Sigmoid colon (tissue), 7 donors: ENCODE data around the gene DFFB. TPM values are rescaled to one million over a fixed set of nuclear protein-coding genes. Genes with fewer than 3 reads are reported as not detected.

ENCODE experiments used
- DNase-seq: peaks from one replicate; pipeline ENCODE4 v3.0.0-alpha.2; 2019
- H3K27ac ChIP-seq, 4 donors: fragments of 200-600 bp; sonication (generic); one replicate each; pipeline ENCODE4 v1.5.1; 2016 to 2019; ENCODE audit warnings: mild to moderate bottlenecking in 1 of 4
- H3K27me3 ChIP-seq, 3 donors: fragments of 200-600 bp; sonication (generic); one replicate each; pipeline ENCODE4 v1.5.1; 2019; ENCODE audit warnings: mild to moderate bottlenecking in 1 of 3
- H3K36me3 ChIP-seq, 4 donors: fragments of 200-600 bp; sonication (generic); one replicate each; pipeline ENCODE4 v1.5.1; 2016 to 2019
- H3K4me1 ChIP-seq, 4 donors: fragments of 200-600 bp; sonication (generic); one replicate each; pipeline ENCODE4 v1.5.1; 2017 to 2019
- H3K4me3 ChIP-seq, 4 donors: fragments of 200-600 bp; sonication (generic); one replicate each; pipeline ENCODE4 v1.5.1; 2017 to 2019; ENCODE audit warnings: mild to moderate bottlenecking in 2 of 4, moderate library complexity in 1 of 4
- H3K9me3 ChIP-seq, 4 donors: fragments of 200-600 bp in 3 of 4; sonication (generic) in 3 of 4; one replicate each; pipeline versions ENCODE4 v1.5.1 to v1.6.1; 2013 to 2019
- CTCF ChIP-seq, 4 experiments: fragments of 450-650 bp in 3 of 4; fragments of 200-600 bp in 1 of 4; IDR thresholded peaks; one replicate each; pipeline ENCODE4 v1.5.1; 2016 to 2019; ENCODE audit warnings: antibody characterized with exemption in 4 of 4, mild to moderate bottlenecking in 3 of 4, moderate library complexity in 2 of 4
- EP300 ChIP-seq, 4 donors: sonication (generic); formaldehyde crosslinking; IDR thresholded peaks; one replicate each; pipeline ENCODE4 v1.6.1; 2017; ENCODE audit warnings: antibody characterized with exemption in 4 of 4
- POLR2A ChIP-seq, 2 donors: fragments of 450-650 bp; IDR thresholded peaks; one replicate each; pipeline ENCODE4 v1.6.1; 2016; ENCODE audit warnings: antibody characterized with exemption in 2 of 2, mild to moderate bottlenecking in 2 of 2, moderate library complexity in 2 of 2
- POLR2AphosphoS5 ChIP-seq, 4 donors: sonication (generic); formaldehyde crosslinking; IDR thresholded peaks; one replicate each; pipeline ENCODE4 v1.6.1; 2017; ENCODE audit warnings: antibody characterized with exemption in 4 of 4
- WGBS, 2 donors: extraction: QIAGEN DNeasy Blood & Tissue Kit; methylation state at CpG; one replicate each; pipeline ENCODE4 v1.1.7; 2013; 5-methylcytosine and 5-hydroxymethylcytosine counted together
- intact Hi-C: fragments of 100-400 bp; cut with DNase I; formaldehyde crosslinking; loops from one replicate; pipeline ENCODE4 v1.15.1; 2023
- polyA plus RNA-seq, 3 donors: library from polyadenylated mRNA; stranded (reverse); fragments of 200-250 nt; gene quantifications; one replicate each; pipeline ENCODE4 v1.2.3, GENCODE V29; 2013
- total RNA-seq, 4 donors: library from RNA; depleted of rRNA; stranded (reverse); fragments of >200 nt; gene quantifications; one replicate each; pipeline ENCODE4 v1.1.0, GENCODE V29; 2016
- donor health status: healthy with polysubstance abuse.
- donor health status: Bipolar disorder and iron deficiency.
- donor health status: healthy.

DFFB gene
- total and polyA plus RNA-seq, 7 donors, result 1.8 to 9.0 (median 6.1) TPM

GRCh38 chr1:3902571-3903091, 45.4 kb downstream of the DFFB start:
- WGBS, 2 donors, result 35 to 69% methylated on average over 10 of the region's 10 CpGs
- H3K4me3 ChIP-seq, result no peak overlapping the region
- H3K27me3 ChIP-seq, result no peaks in the 10 kb centered on the region
- intact Hi-C loops, result loop anchor here (5.0 to 10.0 kb wide), 5 partner anchors 105 to 1490 kb away; partner anchors contain the start of genes LRRC47, PEX10 and TPRG1L
- no peak overlapping the region for H3K27ac ChIP-seq
- no peaks in the 10 kb centered on the region for H3K36me3 ChIP-seq
- no peak for DNase-seq
- H3K4me1 ChIP-seq, result peaks cover 0 to 10% (median 10%) of the 10 kb centered on the region in 4 donors
- TF ChIP-seq POLR2A (IDR thresholded peaks at IDR 0.05) (no peak), POLR2AphosphoS5 (IDR thresholded peaks at IDR 0.05) (no peak), CTCF (IDR thresholded peaks at IDR 0.05) (no peak), EP300 (IDR thresholded peaks at IDR 0.05) (no peak)
- H3K9me3 ChIP-seq, result no peaks in the 10 kb centered on the region

GRCh38 chr1:3903141-3904005, 46.1 kb downstream of the DFFB start:
- Histone ChIP-seq H3K27ac (no peak overlapping the region), H3K36me3 (no peaks in the 10 kb centered on the region), H3K27me3 (no peaks in the 10 kb centered on the region), H3K9me3 (no peaks in the 10 kb centered on the region), H3K4me1 (peaks cover 0 to 10% (median 10%) of the 10 kb centered on the region in 4 donors), H3K4me3 (no peak overlapping the region)
- no peak for DNase-seq
- 23 to 63% methylated on average over 16 of the region's 16 CpGs for WGBS, 2 donors
- TF ChIP-seq CTCF (IDR thresholded peaks at IDR 0.05), result no peak
- TF ChIP-seq POLR2AphosphoS5 (IDR thresholded peaks at IDR 0.05), result no peak
- TF ChIP-seq POLR2A (IDR thresholded peaks at IDR 0.05), result no peak
- TF ChIP-seq EP300 (IDR thresholded peaks at IDR 0.05), result no peak
- intact Hi-C loops, result loop anchor here (5.0 to 10.0 kb wide), 5 partner anchors 106 to 1491 kb away; partner anchors contain the start of genes LRRC47, PEX10 and TPRG1L

GRCh38 chr1:3904006-3904842, 46.9 kb downstream of the DFFB start:
- Histone ChIP-seq H3K9me3 (no peaks in the 10 kb centered on the region), H3K36me3 (no peaks in the 10 kb centered on the region), H3K27ac (no peak overlapping the region), H3K4me1 (peaks cover 0 to 7% (median 6%) of the 10 kb centered on the region in 4 donors), H3K4me3 (no peak overlapping the region), H3K27me3 (no peaks in the 10 kb centered on the region)
- DNase-seq, result no peak
- 81 to 86% methylated on average over 24 of the region's 24 CpGs for WGBS, 2 donors
- intact Hi-C loops, result loop anchor here (5.0 to 10.0 kb wide), 5 partner anchors 107 to 1492 kb away; partner anchors contain the start of genes LRRC47, PEX10 and TPRG1L
- no peak for TF ChIP-seq EP300 (IDR thresholded peaks at IDR 0.05)
- TF ChIP-seq CTCF (IDR thresholded peaks at IDR 0.05), result no peak
- no peak for TF ChIP-seq POLR2A (IDR thresholded peaks at IDR 0.05)
- no peak for TF ChIP-seq POLR2AphosphoS5 (IDR thresholded peaks at IDR 0.05)

- intact Hi-C loops, result loop anchor here (5.0 to 10.0 kb wide), 5 partner anchors 108 to 1493 kb away; partner anchors contain the start of genes LRRC47, PEX10 and TPRG1L
- H3K4me3 ChIP-seq, result no peak overlapping the region
- no peak overlapping the region for H3K27ac ChIP-seq
- no peaks in the 10 kb centered on the region for H3K27me3 ChIP-seq
- no peaks in the 10 kb centered on the region for H3K9me3 ChIP-seq
- no peak for DNase-seq
- 90 to 92% methylated on average over 4 of the region's 4 CpGs for WGBS, 2 donors
- H3K36me3 ChIP-seq, result no peaks in the 10 kb centered on the region
- H3K4me1 ChIP-seq, result peaks cover 0 to 4% (median under 1%) of the 10 kb centered on the region in 4 donors
- no peak for TF ChIP-seq CTCF (IDR thresholded peaks at IDR 0.05)
- no peak for TF ChIP-seq EP300 (IDR thresholded peaks at IDR 0.05)
- TF ChIP-seq POLR2AphosphoS5 (IDR thresholded peaks at IDR 0.05), result no peak
- no peak for TF ChIP-seq POLR2A (IDR thresholded peaks at IDR 0.05)
These were observed 47.5 kb downstream of the DFFB start for GRCh38 chr1:3904843-3905185.
